Activated CD8-positive, alpha-beta memory T cell treated with anti-CD3 and anti-CD28 coated beads for 4 hours (primary cell): ENCODE results near the gene BAIAP2.

Experiments
- DNase-seq, 2 donors: peaks; one replicate each; pipeline ENCODE4 v3.0.0-alpha.2; 2020; ENCODE audit warnings: low read depth in 2 of 2

BAIAP2 gene

DNA sequence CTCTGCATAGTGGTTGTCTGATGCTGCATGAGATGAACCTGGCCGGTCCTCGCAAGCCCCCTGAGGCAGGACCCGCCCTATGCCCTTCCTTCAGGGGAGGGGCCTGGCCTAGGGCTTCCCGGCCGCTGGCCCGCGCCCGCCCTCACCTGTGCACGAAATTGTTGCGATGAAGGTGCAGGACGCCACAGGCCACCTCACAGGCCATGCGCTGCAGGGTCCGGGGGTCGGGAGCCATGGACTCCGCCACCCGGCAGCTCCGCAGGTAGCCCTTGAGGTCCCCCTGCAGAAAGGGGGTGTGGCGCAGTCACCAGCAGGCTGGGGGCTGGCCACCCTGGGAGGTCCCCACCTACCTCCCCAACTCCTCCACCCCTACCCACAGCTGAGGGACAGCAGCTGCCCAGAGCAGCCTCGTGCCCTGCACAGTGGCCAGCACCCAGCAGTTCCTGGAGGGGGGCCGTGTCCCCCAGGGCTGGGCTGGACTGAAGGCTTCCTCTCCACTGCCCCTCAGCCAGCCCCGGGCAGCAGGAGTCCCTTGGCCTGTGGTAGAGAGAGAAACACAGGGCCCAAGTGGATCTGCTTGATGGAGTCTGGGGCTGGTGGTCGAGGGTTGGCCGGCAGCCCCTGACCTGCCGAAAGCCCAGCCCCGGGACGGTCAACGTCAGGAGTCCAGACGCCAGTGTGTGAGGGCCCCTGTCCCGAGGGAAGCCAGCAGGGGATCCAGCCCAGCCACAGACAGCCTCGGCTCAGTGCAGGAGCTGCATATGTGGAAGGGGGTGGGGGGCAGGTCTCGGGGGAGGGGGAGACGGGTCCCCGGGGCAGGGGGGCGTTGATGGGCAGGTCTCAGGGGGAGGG, 91.6 kb downstream of the BAIAP2 start:
- DNase-seq: no peak

DNA sequence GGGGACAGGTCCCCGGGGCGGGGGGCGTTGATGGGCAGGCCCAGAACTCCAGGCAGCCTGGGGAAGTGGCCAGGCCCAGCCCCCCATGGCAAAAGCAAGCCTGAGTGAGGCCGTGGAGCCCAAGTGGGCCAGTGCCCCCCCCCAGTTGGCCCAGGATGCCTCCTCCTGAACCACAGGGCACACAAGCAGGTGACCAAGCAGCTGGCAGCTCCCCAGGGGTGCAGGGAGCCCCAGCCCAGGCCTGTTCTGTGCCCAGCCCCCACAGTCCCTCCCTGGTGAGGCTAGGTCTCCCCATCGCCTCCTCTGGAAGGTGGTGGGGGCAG, 92.1 kb downstream of the BAIAP2 start:
- no peak for DNase-seq

DNA sequence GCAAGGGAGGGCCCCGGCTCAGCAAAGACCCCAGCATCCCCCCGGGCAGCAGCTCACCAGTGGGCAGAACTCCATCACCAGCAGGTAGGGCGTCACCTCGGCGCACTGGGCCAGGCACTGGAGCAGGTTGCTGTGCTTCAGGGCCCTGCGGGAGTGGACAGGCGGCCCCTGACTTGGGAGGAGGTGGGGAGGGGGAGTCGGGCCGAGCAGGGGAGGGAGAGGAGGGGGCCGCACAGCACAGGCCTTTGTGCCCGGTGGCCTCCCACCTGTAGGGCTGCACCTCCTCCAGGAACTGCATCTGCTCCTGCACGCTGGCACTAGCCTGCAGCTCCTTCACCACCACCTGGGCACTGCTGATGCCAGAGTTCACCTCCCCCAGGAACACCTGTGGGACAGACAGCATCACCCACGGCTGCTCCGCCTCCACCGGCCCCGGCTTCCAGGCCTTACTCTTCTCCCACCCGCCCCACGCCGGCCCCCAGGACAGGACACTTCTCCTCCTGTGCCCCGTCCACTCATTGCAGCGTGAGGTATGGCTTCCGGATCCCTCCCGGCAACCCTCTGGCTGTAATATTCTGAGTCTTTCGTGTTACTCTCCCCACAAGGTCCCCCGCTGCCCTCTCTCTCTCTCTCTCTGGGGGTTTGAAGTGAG, 92.7 kb downstream of the BAIAP2 start:
- no peak for DNase-seq

DNA sequence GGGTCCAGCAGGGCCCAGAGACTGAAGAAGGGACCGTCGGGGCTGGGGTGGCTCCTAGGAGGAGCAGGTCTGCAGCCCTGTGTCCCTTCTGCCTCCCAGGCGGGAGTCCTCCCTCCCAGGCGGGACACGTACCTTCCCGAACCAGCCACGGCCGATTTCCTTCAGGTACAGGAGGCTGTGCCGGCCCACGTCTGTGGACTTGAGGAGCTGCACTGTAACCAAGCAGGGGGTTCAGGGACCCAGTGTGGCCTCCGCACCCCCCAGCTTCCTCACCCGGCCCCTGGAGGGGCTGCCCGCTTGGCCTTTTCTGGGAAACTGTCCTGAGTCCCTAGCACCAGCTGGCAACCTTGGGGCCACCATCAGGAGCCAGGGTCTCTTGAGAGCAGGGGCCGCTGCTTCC, 93.4 kb downstream of the BAIAP2 start:
- DNase-seq: no peak

DNA sequence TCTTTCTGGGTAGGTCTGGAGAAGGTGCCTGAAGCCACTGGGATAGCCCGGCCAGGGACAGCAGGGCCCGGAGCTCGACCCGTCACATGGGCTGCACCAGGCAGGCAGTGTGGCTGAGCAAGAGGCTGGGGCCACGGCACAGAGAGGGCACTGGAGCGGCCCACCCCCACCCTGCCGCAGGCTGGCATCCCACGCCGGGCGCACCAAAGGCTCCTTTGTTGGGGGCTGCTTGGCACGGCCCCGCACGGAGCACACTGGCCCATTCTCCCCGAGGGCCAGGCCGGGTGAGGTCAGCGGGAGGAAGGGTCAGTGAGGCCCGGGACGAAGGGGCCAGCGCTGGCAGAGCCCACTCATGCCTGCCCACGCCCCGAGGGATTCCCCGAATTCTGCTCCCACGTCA, 93.8 kb downstream of the BAIAP2 start:
- no peak for DNase-seq

DNA sequence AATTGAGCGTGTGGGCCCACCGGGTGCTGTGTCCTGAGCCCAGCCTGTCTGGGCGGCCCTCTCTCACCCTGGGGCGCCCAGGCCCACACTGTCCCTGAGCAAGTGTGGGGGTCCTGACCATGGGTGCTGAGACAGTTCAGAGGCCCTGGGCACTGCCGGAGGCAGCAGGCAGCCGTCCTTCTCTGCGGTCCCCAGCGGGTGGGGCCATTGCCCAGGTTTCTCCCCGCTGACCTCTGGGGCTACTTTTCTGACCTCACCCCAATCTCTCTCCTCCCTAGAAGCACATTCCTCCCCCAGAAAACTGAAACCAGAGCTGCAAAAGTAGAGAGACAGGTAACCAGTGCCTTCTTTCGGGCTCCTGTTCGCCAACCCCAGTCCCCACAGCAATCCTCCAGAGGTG, 94.3 kb downstream of the BAIAP2 start:
- no peak for DNase-seq

DNA sequence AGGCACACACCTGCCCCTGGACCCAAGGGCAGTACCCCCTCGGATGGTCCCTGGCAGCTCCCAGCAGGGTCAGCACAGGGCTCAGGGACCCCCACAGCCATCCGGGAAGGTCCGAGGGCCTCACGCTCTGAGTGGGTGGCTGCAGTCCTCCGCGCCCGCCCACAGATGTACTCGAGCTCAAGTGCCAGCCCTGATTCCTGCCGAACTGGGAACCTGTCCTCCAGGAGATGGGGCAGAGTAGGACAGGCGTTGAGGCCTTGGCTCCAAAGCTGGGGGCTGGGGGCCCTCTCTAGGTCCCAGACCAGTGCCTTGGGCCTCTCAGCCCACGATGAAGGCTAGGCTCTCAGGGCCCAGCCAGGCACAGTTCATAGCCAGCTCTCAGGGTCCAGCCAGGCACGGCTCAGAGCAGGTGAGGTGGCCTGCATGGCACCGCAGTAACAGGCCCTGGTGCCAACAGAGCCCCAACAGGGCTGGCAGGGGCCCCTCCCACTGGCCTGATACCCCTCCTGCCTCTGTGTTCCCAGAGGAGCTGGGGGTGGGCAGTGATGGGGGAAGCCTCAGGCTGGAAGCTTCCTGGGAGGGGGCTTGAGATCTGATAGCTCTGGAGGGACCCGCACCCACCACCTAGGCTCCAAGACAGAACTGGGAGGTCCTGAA, 94.9 kb downstream of the BAIAP2 start:
- no peak for DNase-seq

DNA sequence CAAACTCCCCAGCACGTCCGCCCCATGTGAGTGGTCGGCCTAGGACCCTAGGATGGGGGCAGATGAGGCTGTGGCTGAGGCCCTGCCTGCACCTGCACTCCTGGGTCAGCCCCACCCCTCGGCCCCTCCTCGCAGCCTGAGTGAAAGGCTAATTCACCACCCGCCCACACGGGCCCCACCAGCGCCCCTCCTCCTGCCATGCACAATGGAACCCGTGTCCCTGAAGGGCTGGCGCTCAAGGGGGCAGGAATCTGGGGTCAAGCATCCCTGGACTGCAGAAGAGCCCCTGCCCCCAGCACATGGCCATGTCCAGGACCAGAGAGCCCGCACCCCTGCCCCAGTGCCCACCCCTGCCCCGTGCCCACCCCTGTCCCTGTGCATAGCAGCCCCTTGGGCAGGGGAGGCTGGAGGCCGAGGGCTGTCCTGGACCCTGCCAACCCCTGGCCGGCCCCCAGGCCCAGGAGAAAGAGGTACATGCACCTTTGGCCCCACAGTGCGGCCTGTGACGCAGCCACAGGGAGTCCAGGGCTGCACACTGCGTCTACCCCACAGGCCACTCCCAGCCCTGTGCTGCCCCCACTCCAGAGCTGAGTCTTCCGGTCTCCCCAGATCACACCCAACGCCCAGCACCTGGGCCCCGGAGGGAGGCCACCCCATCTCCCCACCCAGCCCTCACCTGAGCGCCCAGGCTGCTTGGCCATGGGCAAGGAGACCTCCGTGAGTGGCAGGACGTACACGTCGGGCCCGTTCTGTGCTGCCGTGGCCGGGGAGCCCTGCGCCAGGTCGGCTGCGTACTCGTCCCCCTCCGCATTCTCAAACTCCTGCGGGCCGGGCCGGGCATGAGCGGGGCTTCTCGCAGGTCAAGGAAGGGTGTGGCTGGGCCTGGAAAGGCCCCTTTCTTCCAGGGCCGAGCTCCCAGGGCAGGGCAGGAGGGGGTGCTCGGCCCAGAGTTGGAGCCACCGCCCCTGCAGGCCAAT, 95.7 kb downstream of the BAIAP2 start:
- no peak for DNase-seq

DNA sequence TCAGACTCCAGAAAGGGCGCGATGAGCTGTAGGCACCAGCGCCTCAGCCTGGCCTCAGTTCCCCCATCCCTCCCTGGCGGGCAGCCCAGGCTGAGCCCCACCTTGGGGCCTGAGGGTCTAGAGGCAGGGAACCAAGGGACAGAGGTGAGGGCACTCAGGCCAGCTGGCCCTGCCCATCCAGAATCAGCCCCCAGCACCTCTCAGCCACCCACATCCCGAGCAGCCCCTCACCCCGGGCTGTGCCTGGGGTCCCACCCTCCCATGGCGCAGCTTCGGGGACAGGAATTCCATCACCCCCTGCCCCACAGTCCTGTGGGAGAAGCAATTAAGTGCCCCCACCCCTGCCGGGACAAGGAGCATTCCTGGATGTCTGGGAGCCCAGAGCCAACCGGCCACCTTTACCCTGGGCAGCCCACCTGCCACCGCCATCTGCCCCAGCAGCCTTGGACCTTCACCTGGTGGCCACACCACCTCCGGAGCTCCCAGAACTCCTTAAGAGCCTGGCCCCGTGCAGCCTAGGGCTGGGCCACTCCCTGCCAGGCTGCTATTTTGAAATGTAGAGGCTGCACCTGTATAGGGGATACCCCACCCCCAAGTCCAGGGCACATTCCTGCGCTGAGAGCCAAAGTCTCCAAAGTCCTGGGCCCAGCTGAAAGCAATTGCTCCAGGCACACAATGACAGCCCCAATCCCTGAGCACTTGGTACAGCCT, 96.7 kb downstream of the BAIAP2 start:
- no peak for DNase-seq

DNA sequence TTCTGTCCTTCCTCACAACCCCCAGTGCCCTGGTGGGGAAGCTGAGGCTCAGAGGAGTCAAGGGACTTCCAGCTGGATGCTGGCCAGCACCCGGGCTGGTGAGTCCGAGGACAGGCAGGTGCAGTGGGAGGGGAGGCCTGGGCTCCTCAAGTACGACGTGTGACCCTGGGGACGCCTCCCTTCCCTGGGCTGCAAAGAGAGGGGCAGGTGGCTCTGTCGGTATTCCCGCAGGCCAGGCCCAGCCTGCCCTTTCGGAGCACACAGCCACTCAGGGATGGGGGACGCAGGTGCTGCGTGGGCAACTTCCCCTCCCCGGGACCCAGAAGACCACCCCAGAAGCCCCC, 97.2 kb downstream of the BAIAP2 start:
- DNase-seq: no peak

DNA sequence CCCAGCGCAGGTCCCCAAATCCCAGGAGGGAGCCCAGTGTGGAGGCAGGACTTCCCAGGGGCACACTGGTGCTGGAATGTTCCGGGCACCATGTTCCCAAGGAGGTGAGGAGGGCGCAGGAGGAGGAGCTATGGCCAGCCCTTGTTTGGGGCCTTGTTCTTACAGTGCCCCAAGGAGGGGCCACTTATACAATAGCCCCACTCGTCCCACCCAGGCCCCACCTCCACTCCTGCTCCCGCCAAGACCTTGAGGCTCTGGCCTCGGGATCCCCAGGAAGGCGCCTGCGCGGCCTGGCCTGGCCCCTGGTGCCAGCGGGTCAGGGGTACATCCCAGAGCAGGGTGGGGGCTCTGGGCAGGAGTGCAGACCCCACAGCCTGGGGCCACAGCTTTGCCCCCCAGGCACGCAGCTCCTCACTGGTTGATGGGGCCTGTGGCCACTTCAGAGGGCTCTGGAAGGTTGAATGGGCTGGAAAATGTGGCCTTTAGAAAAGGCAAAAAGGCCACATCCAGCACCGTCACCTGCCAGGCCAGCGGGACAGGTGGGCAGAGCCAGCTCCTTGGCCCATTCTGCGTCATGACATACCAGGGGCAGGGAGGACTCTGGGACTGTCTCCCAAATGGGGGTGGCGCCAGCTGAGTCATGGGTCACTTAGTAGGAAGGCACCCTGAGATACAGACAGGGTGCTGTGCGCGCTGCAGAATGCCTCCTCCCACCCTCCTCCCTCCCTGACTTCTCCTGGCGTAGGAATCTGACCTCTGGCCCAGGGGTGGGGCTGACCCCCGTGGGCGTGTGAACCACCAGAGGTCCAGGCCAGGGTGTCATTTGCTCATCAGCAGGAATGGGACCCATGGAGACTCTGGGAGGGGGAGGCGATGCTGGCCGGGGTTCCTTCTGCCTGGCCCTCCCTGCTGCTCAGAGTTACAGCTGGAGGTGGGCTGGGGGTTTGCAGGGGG, 98.1 kb downstream of the BAIAP2 start:
- no peak for DNase-seq

DNA sequence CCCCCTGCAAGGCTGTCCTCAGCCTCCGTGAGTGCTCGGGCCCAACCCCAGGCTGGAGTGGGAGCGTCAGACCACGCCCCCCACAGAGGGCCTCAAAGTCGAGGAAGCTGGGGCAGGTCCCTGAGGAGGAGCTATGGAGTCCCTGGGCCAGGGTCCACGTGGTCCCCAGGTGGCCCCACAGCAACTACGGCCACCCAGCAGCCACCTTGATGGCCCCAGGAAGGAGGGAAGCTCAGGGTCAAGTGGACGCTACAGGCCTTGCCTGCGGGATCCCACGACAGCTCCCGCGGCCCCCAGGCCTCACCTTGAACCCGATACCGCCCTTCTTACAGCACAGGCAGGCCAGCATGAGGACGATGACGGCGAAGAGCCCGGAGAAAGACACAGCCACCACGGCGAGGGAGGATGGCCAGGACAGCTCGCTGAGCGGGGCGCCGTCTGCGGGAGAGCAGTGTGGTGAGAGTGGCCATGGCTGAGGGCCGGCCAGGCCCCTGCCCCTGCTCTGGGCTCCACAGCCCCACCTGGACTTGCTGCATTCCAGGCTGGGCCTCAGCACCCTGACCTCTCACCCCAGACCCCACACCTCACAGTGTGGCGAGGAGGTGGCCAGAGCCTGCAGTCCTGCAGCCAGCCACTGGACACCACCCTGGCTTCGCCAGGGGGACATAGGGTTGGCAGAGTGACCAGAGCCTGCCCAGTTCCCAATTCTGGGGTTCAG, 99.3 kb downstream of the BAIAP2 start:
- DNase-seq: no peak

DNA sequence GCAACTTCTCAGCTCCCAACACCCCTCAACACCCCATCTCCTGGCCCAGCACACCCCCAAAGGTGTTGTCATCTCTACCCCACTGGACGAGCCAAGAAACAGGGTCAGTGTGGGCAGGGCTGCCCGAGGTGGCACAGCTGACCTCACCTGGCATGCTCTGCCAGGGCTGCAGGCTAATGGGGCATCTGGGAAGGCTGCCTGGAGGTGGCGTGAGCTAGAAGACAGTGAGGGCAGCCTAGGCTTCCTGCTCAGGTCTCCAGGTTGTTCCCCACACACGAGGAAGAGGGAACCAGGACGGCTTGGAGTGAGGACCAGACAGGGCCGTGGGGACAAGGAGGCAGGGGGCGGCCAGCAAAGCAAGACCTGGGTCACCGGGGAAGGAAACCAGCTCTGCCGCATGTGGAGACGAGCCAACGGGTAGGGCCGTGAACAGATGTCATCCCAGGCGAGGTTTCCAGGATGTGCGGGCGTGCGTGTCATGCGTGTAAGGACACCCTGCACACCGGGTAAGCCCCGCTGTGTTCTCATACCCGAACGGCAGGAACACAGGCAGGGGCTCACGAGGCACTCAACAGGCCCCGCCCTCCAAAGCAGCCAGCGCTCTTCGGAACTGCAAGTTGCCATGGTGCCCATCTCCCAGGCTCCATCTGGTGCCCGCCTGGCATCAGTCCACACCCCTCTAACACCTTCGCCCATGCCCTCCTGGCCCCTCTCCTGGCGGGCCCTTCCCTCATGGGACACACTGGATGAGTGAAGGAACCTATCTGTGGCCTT, 100.7 kb downstream of the BAIAP2 start:
- no peak for DNase-seq

DNA sequence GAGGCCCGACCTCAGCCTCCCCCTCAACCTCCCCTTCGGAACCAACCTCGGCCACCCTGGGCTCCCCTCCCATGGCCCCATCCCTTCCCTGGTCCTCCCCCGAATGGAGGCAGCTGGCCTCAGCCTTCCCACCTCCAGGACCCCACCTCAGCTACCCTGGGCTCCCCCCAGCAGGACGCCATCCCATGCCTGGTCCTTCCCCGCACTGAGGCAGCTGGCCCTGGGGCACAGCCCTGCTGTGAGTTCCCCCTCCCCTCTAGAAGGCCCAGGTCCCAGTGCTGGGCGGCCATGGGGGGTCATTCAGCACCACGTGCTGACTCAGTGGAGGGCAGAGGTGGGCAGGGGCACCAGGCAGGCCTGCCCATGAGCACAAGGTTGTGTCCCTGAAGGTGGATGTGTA, 101.4 kb downstream of the BAIAP2 start:
- DNase-seq: no peak

DNA sequence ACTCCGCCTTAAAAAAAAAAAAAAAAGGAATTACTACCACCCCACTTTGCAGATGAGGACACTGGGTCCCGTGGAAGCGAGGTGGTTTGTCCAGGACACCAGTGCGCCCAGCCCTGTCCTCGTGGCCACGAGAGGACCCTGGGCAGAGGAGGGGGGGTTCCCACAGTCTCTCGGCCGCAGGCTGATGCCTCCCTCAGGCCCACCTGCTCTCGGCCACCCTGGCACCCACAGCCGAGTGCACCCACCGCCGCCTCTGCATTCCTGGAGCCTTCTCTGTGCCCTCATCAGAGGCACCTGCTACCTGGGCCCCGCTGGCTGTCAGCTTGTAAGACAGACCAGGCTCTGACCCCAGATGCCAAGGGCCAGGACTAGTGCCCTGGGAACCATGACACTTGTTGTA, 102.3 kb downstream of the BAIAP2 start:
- no peak for DNase-seq

DNA sequence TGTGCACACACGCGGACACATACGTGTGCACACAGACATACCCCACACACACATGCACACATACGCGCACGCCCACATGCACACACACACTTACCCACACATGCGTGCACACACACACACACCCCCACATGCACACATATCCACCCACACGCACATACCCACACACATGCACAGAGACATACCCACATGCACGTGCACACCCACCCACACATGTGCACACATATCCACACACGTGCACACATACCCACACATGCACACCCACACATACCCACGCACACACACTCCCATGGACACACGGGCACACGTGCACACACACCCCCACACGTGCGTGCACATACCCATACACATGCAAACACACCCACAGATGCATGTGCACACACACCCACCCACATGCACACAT, 103.1 kb downstream of the BAIAP2 start:
- no peak for DNase-seq

DNA sequence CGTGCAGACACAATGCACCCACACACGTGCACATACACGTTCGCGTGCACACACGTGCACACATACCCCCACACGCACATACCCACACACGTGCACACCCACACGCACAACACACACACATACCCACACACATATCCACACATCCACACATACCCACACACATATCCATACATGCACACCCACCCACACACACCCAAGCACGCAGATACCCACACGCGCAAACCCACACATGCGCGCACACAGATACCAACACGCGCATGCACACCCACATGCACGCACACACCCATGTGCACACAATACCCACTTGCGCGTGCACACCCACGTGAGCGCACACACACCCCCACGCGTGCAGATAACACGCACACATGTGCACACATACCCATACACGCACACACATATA, 103.5 kb downstream of the BAIAP2 start:
- DNase-seq: no peak

DNA sequence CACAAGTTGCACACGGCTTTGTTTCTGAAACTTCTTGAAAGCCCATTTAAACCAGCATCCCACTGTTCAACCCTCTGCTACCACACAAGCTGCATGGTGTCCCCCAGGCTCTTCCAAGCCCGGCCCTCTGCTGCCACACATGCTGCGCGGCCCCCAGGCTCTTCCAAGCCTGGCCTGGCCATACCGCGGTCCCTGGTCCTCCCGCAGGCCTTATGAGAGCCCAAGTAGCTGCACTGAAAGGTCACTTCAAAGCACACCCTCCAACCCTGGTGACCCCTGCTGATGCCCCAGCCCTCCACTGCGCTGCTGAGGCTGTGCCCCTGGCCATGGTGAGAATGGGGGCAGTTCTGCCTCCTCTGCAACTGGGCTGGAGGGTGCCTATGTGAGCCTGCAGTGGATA, 104.5 kb downstream of the BAIAP2 start:
- no peak for DNase-seq

DNA sequence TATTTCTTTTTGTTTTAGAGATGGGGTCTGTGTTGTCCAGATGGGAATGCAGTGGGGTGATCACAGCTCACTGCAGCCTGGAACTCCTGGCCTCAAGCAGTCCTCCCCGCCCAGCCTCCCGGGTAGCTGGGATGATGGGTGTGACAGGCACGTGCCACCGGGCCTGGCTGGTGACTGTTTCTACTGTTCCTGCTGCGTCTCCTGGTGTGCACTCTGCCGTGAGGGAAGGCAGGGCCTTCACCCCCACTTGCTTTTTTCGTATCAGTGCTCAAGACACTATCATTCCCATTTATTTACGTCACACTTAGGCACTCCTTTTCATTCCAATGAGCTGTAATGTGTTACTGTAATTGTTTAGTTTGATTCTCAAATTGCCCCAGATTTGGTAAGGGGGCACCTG, 105.1 kb downstream of the BAIAP2 start:
- DNase-seq: no peak
